H1 (cell line): Measurements from ENCODE around the gene MECR.

ENCODE experiments used
- CEBPB ChIP-seq: IDR thresholded peaks from 2 replicates; pipeline ENCODE4 v1.6.1; 2012; ENCODE audit warnings: low read depth, low read length
- EP300 ChIP-seq, 2 experiments: IDR thresholded peaks; 1 replicate in 1 of 2; 2 replicates in 1 of 2; pipeline ENCODE4 v1.6.1; 2011 to 2012; ENCODE audit warnings: low read depth in 2 of 2, low read length in 2 of 2, mild to moderate bottlenecking in 2 of 2, borderline replicate concordance in 1 of 2, inconsistent platforms in 1 of 2, moderate library complexity in 1 of 2
- EZH2 ChIP-seq: fragments of 200-600 bp; sonication (generic); IDR thresholded peaks from 2 replicates; pipeline ENCODE4 v1.7.1; 2012; ENCODE audit warnings: low read depth, mild to moderate bottlenecking, moderate library complexity, low read length, inconsistent platforms; ENCODE audit not compliant: severe bottlenecking
- GABPA ChIP-seq: IDR thresholded peaks from 2 replicates; pipeline ENCODE4 v1.6.1; 2011; ENCODE audit warnings: mild to moderate bottlenecking, low read length, moderate library complexity, borderline replicate concordance; ENCODE audit not compliant: insufficient read depth
- HDAC2 ChIP-seq, 2 experiments: fragments of 300-600 bp in 1 of 2; sonication (generic) in 1 of 2; IDR thresholded peaks; 2 replicates each; pipeline ENCODE4 v1.6.1; 2011 to 2012; ENCODE audit warnings: low read depth in 2 of 2, low read length in 2 of 2, mild to moderate bottlenecking in 2 of 2, moderate library complexity in 2 of 2, borderline replicate concordance in 1 of 2, inconsistent platforms in 1 of 2
- JUND ChIP-seq: IDR thresholded peaks from 2 replicates; pipeline ENCODE4 v1.6.1; 2011; ENCODE audit warnings: mild to moderate bottlenecking, improper control_type of control experiment, low read length
- POLR2A ChIP-seq, 2 experiments: IDR thresholded peaks; 1 replicate in 1 of 2; 2 replicates in 1 of 2; pipeline ENCODE4 v1.6.1; 2011; ENCODE audit warnings: low read depth in 2 of 2, low read length in 2 of 2, mild to moderate bottlenecking in 2 of 2; ENCODE audit errors: control extremely low read depth in 1 of 2
- POLR2AphosphoS5 ChIP-seq: IDR thresholded peaks from 2 replicates; pipeline ENCODE4 v1.6.1; 2011; ENCODE audit warnings: low read depth, low read length
- SIX5 ChIP-seq: IDR thresholded peaks from 2 replicates; pipeline ENCODE4 v1.6.1; 2011; ENCODE audit warnings: mild to moderate bottlenecking, low read depth, low read length
- TAF1 ChIP-seq: IDR thresholded peaks from 2 replicates; pipeline ENCODE4 v1.6.1; 2011; ENCODE audit warnings: mild to moderate bottlenecking, low read depth, low read length
- TF ChIP-seq, protein P1 (sequence below), 3 experiments: IDR thresholded peaks; 1 replicate in 2 of 3; 2 replicates in 1 of 3; pipeline versions ENCODE4 v1.5.1 to v1.6.1; 2011; ENCODE audit warnings: low read length in 3 of 3, mild to moderate bottlenecking in 3 of 3, inconsistent platforms in 2 of 3, low read depth in 1 of 3, moderate library complexity in 1 of 3; ENCODE audit not compliant: insufficient read depth in 1 of 3; ENCODE audit errors: control extremely low read depth in 1 of 3
- TF ChIP-seq, protein P2 (sequence below): IDR thresholded peaks from 2 replicates; pipeline ENCODE4 v1.6.1; 2011; ENCODE audit warnings: low read depth, mild to moderate bottlenecking, low read length; ENCODE audit not compliant: insufficient read depth

- TF ChIP-seq SIX5 (no peak), EP300 (IDR thresholded peaks at IDR 0.05; ENCODE audit: borderline replicate concordance in 1 of 2, low read depth in 2 of 2, low read length in 2 of 2) (no peak), GABPA (no peak), CEBPB (no peak), POLR2AphosphoS5 (no peak), EZH2 (no peak), POLR2A (IDR thresholded peaks at IDR 0.05; ENCODE audit: control extremely low read depth in 1 of 2, low read depth in 2 of 2, low read length in 2 of 2) (no peak), TAF1 (no peak), JUND (no peak), HDAC2 (IDR thresholded peaks at IDR 0.05; ENCODE audit: borderline replicate concordance in 1 of 2, low read depth in 2 of 2, low read length in 2 of 2) (no peak)
- TF ChIP-seq, protein P1, sequence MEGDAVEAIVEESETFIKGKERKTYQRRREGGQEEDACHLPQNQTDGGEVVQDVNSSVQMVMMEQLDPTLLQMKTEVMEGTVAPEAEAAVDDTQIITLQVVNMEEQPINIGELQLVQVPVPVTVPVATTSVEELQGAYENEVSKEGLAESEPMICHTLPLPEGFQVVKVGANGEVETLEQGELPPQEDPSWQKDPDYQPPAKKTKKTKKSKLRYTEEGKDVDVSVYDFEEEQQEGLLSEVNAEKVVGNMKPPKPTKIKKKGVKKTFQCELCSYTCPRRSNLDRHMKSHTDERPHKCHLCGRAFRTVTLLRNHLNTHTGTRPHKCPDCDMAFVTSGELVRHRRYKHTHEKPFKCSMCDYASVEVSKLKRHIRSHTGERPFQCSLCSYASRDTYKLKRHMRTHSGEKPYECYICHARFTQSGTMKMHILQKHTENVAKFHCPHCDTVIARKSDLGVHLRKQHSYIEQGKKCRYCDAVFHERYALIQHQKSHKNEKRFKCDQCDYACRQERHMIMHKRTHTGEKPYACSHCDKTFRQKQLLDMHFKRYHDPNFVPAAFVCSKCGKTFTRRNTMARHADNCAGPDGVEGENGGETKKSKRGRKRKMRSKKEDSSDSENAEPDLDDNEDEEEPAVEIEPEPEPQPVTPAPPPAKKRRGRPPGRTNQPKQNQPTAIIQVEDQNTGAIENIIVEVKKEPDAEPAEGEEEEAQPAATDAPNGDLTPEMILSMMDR (IDR thresholded peaks at IDR 0.05; ENCODE audit: control extremely low read depth in 1 of 3, insufficient read depth in 1 of 3, low read depth in 1 of 3, low read length in 3 of 3) = no peak
- TF ChIP-seq, protein P2, sequence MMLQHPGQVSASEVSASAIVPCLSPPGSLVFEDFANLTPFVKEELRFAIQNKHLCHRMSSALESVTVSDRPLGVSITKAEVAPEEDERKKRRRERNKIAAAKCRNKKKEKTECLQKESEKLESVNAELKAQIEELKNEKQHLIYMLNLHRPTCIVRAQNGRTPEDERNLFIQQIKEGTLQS = no peak
Measured at GRCh38 chr1:29162025-29162424, 68.7 kb downstream of the MECR start.
